Colonic mucosa (tissue), 4 donors: Measurements from ENCODE around the gene CALML3. TPM values are rescaled to one million over a fixed set of nuclear protein-coding genes. Genes with fewer than 3 reads are reported as not detected.

Experiments used
- DNase-seq: peaks from one replicate; pipeline ENCODE4 v3.0.0-alpha.2; 2020
- H3K27ac ChIP-seq: fragments of 200-600 bp; one replicate; pipeline ENCODE4 v1.8.0; 2021
- H3K27me3 ChIP-seq: fragments of 200-600 bp; one replicate; pipeline ENCODE4 v1.8.0; 2021
- H3K36me3 ChIP-seq: fragments of 200-600 bp; one replicate; pipeline ENCODE4 v1.8.0; 2021
- H3K4me1 ChIP-seq: fragments of 200-600 bp; one replicate; pipeline ENCODE4 v1.8.0; 2021; ENCODE audit warnings: mild to moderate bottlenecking
- H3K4me3 ChIP-seq: fragments of 200-600 bp; one replicate; pipeline ENCODE4 v1.8.0; 2021
- H3K9ac ChIP-seq, 2 donors: one replicate each; pipeline ENCODE4 v1.7.0; 2013; ENCODE audit warnings: control low read depth in 2 of 2, low read depth in 2 of 2, low read length in 2 of 2
- H3K9me3 ChIP-seq: fragments of 200-600 bp; one replicate; pipeline ENCODE4 v1.8.0; 2021
- intact Hi-C: fragments of 100-400 bp; cut with DNase I; formaldehyde crosslinking; loops from one replicate; pipeline ENCODE4 v1.14.1; 2022
- total RNA-seq, 2 donors: library from RNA; stranded (reverse); fragmentation: NEBNext Ultra II Directional in 1 of 2; extraction: Animal tissue kit (Norgen Biotek cat#: 25700) in 1 of 2; gene quantifications; one replicate each; pipeline ENCODE4 v1.2.1, GENCODE V29; 2021
- TF ChIP-seq, protein P1 (sequence below): fragments of 200-600 bp; IDR thresholded peaks from one replicate; pipeline ENCODE4 v1.8.0; 2022; ENCODE audit warnings: antibody characterized with exemption, mild to moderate bottlenecking
- donor health status: healthy.
- donor health status: DM: no; HTN: no; CAD: no.
- donor health status: DM: no; HTN: no; CAD: no.

CALML3 gene
- total RNA-seq, 2 donors from 2014 or later: 0.11 to 0.40 TPM

DNA sequence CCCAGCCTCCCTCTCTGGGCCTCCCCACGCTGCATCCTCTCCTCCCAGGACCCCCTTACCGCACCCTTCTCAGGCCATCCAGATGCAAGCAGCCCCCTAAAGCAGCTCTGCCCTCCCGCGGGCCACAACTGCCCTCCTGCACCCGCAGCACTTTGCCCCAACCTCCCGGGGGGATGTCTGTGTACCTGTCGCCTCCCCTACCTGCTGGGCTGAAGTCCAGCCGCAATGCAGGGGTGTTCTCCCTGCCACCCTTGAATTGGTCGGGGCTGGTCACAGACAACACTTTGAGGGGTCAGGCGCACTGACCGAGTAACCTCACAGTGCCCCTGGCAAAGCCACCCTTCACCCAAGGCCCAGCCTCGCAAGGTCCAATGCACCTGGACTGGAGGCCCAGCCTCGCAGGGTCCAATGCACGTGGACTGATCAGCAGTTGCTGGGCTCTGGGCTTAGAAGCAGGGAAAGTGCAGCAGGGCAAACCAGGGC is 17.1 kb upstream of the CALML3 start:
- no peaks in the 10 kb centered on the region for H3K9me3 ChIP-seq
- no peak overlapping the region for H3K27ac ChIP-seq
- intact Hi-C loops: no loop called here
- H3K9ac ChIP-seq: no peak overlapping the region
- H3K27me3 ChIP-seq: no peaks in the 10 kb centered on the region
- no peaks in the 10 kb centered on the region for H3K4me1 ChIP-seq
- no peaks in the 10 kb centered on the region for H3K36me3 ChIP-seq
- no peak overlapping the region for H3K4me3 ChIP-seq
- TF ChIP-seq, protein P1, sequence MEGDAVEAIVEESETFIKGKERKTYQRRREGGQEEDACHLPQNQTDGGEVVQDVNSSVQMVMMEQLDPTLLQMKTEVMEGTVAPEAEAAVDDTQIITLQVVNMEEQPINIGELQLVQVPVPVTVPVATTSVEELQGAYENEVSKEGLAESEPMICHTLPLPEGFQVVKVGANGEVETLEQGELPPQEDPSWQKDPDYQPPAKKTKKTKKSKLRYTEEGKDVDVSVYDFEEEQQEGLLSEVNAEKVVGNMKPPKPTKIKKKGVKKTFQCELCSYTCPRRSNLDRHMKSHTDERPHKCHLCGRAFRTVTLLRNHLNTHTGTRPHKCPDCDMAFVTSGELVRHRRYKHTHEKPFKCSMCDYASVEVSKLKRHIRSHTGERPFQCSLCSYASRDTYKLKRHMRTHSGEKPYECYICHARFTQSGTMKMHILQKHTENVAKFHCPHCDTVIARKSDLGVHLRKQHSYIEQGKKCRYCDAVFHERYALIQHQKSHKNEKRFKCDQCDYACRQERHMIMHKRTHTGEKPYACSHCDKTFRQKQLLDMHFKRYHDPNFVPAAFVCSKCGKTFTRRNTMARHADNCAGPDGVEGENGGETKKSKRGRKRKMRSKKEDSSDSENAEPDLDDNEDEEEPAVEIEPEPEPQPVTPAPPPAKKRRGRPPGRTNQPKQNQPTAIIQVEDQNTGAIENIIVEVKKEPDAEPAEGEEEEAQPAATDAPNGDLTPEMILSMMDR: no peak
- DNase-seq: no peak

DNA sequence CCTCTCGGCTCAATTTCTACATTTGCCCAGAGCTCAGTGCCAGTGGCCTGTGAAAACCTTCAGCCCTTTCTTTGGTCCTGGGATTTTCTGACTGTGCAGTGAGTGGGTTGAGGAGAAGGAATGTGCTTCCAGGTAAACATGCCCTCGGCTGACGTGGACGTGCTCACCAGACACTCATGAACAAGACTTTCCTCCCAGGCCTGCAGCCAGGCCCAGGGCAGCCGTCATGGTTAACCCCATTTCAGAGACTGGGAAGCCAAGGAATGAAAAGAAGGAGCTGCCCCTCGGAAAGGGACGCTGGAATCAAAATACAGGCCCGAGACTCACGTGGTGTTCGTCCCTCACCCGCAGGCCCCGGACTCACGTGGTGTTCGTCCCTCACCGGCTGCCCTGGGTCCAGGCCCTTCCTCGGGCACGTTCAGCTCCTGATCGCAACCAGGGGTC is 16.6 kb upstream of the CALML3 start:
- Histone ChIP-seq H3K27ac (no peak overlapping the region), H3K27me3 (no peaks in the 10 kb centered on the region), H3K4me3 (no peak overlapping the region), H3K36me3 (no peaks in the 10 kb centered on the region), H3K4me1 (no peaks in the 10 kb centered on the region), H3K9me3 (no peaks in the 10 kb centered on the region), H3K9ac (no peak overlapping the region)
- TF ChIP-seq, protein P1: no peak
- intact Hi-C loops: no loop called here
- DNase-seq: no peak

DNA sequence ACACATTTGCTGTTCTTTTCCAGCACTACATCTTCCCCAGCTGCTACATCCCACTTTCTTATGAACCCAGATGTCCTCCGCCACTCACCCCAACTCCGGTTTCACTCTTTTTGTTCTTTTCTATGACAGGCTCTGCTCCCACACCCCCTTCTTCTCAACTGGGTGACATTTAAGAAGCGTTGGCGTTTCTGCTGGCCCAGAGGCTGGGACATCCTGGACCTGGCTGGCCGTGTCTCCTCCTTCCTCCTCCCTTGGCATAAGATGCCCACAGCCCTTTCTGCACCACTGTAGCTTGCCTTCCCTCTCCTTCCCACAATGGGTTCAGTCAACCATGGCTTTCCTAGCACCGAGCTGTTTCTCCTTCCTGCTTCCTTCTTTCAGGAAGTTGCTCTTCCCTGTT is 16.0 kb upstream of the CALML3 start:
- DNase-seq: no peak
- intact Hi-C loops: no loop called here
- TF ChIP-seq, protein P1: no peak

DNA sequence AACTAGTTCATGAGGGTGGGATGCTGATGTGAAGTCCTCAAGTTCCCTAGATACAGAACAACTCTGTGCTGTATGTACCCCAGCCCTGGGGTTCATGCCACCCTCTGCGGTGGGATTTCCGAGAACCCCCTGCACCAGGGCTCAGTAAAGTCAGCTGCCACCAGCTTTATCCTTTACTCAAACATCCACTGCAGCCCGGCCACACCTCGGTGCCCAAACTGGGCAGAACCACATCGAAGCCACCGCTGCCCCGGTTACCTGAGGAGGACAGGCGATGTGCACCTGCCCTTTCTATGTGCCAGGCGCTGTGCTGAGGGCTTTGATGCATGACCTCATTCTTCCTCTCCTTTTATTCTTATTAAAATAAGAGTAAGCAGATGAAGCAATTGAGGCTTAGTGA is 15.5 kb upstream of the CALML3 start:
- Histone ChIP-seq H3K9ac (no peak overlapping the region), H3K4me1 (no peaks in the 10 kb centered on the region), H3K36me3 (no peaks in the 10 kb centered on the region), H3K4me3 (no peak overlapping the region), H3K27ac (no peak overlapping the region), H3K27me3 (no peaks in the 10 kb centered on the region), H3K9me3 (no peaks in the 10 kb centered on the region)
- no peak for DNase-seq
- intact Hi-C loops: no loop called here
- TF ChIP-seq, protein P1: no peak

More for the DNA sequence above, 16.0 kb upstream of the CALML3 start:
- H3K9me3 ChIP-seq: no peaks in the 10 kb centered on the region
- H3K9ac ChIP-seq: no peak overlapping the region
- H3K27me3 ChIP-seq: no peaks in the 10 kb centered on the region
- H3K4me1 ChIP-seq: no peaks in the 10 kb centered on the region
- no peak overlapping the region for H3K4me3 ChIP-seq
- no peaks in the 10 kb centered on the region for H3K36me3 ChIP-seq
- no peak overlapping the region for H3K27ac ChIP-seq

DNA sequence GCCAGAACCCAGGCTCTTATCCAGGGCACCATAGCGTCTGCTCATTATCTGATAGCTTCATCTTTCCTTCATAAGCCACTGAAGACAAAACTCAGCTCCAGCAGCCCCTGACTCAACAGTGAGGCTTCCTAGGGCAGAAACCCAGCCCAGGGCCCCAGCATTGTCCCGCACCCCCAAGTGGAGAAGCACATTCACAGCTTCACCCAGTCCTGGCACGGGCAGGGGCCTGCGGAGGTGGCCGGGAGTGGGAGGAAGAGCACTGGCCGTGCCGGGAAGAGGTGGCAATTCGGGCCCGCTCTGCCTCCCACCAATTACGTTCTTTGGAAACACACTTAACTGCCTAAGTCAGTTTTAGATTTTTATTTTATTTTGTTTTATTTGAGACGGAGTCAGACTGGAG is 15.1 kb upstream of the CALML3 start:
- intact Hi-C loops: no loop called here
- DNase-seq: no peak
- TF ChIP-seq, protein P1: no peak

More for the DNA sequence above, 15.1 kb upstream of the CALML3 start:
- no peak overlapping the region for H3K27ac ChIP-seq
- no peak overlapping the region for H3K9ac ChIP-seq
- H3K4me3 ChIP-seq: no peak overlapping the region
- H3K4me1 ChIP-seq: no peaks in the 10 kb centered on the region
- no peaks in the 10 kb centered on the region for H3K27me3 ChIP-seq
- no peaks in the 10 kb centered on the region for H3K9me3 ChIP-seq
- no peaks in the 10 kb centered on the region for H3K36me3 ChIP-seq
